Thyroid gland (tissue), 4 donors: ENCODE results near the gene S1PR1.
"Not testable (repeated sequence)": the region's sequence is repeated elsewhere in the genome, so short reads cannot be mapped to it uniquely, and the experiment has no call there.

Experiments used
- POLR2A ChIP-seq, 2 donors: fragments of 450-650 bp; IDR thresholded peaks; one replicate each; pipeline ENCODE4 v1.6.1; 2017; ENCODE audit warnings: antibody characterized with exemption in 2 of 2, mild to moderate bottlenecking in 2 of 2, moderate library complexity in 1 of 2
- TF ChIP-seq, protein P1 (sequence below), 6 experiments: fragments of 200-600 bp in 3 of 6; fragments of 450-650 bp in 3 of 6; sonication (generic) in 3 of 6; IDR thresholded peaks; one replicate each; pipeline ENCODE4 v1.5.1; 2016 to 2019; ENCODE audit warnings: antibody characterized with exemption in 6 of 6, mild to moderate bottlenecking in 2 of 6, inconsistent platforms in 1 of 6, moderate library complexity in 1 of 6

DNA sequence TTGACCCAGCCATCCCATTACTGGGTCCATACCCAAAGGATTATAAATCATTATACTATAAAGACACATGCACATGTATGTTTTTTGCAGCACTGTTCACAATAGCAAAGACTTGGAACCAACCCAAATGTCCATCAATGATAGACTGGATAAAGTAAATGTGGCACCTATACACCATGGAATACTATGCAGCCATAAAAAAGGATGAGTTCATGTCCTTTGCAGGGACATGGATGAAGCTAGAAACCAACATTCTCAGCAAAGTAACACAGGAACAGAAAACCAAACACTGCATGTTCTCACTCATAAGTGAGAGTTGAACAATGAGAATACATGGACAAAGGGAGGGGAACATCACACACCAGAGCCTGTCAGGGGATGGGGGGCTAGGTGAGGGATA, 47.9 kb upstream of the S1PR1 start:
- TF ChIP-seq, protein P1, sequence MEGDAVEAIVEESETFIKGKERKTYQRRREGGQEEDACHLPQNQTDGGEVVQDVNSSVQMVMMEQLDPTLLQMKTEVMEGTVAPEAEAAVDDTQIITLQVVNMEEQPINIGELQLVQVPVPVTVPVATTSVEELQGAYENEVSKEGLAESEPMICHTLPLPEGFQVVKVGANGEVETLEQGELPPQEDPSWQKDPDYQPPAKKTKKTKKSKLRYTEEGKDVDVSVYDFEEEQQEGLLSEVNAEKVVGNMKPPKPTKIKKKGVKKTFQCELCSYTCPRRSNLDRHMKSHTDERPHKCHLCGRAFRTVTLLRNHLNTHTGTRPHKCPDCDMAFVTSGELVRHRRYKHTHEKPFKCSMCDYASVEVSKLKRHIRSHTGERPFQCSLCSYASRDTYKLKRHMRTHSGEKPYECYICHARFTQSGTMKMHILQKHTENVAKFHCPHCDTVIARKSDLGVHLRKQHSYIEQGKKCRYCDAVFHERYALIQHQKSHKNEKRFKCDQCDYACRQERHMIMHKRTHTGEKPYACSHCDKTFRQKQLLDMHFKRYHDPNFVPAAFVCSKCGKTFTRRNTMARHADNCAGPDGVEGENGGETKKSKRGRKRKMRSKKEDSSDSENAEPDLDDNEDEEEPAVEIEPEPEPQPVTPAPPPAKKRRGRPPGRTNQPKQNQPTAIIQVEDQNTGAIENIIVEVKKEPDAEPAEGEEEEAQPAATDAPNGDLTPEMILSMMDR (IDR thresholded peaks at IDR 0.05), result not testable (repeated sequence)
- TF ChIP-seq POLR2A (IDR thresholded peaks at IDR 0.05), result not testable (repeated sequence)
